T-helper 22 cell (primary cell): ENCODE data around the gene DEFB115.
"Not testable (repeated sequence)": the region's sequence is repeated elsewhere in the genome, so short reads cannot be mapped to it uniquely, and the experiment has no call there.

ENCODE experiments used
- DNase-seq: peaks from one replicate; pipeline ENCODE4 v3.0.0-alpha.2; 2020; ENCODE audit warnings: low read depth

Gene DEFB115

GRCh38 chr20:31257364-31257763, at the start of gene DEFB115:
Gene DEFB115, plus strand, starts transcription at chr20:31257664. Its CDS starts 0 bp downstream, at chr20:31257664.
- DNase-seq: no peak

GRCh38 chr20:31236953-31237352, 20.5 kb upstream of the DEFB115 start:
- no peak for DNase-seq

GRCh38 chr20:31237763-31238162, 19.7 kb upstream of the DEFB115 start:
- no peak for DNase-seq

- DNase-seq: no peak
Observed at GRCh38 chr20:31239139-31239538, 18.3 kb upstream of the DEFB115 start.

- DNase-seq: no peak
Observed at GRCh38 chr20:31256959-31257358, 505 bp upstream of the DEFB115 start.

- no peak for DNase-seq
Observed at GRCh38 chr20:31260326-31260932, 3.0 kb downstream of the DEFB115 start.

- DNase-seq: no peak
Observed at GRCh38 chr20:31274441-31274840, 17.0 kb downstream of the DEFB115 start.

GRCh38 chr20:31278178-31278577, 20.7 kb downstream of the DEFB115 start:
- no peak for DNase-seq

GRCh38 chr20:31284964-31285363, 27.5 kb downstream of the DEFB115 start:
- DNase-seq: not testable (repeated sequence)

- no peak for DNase-seq
Observed at GRCh38 chr20:31308535-31309162, 51.2 kb downstream of the DEFB115 start, which contains the start of gene DEFB116. Gene DEFB116, minus strand, starts transcription at chr20:31308585. Its CDS starts 0 bp downstream, at chr20:31308585.
